CD4-positive, alpha-beta T cell treated with Interleukin-15 for 4 hours (primary cell): ENCODE measurements around the gene GAPDHS.
A peak's percentile ranks its signal among the peaks of the same experiment; 100 is the strongest.

Experiments
- DNase-seq: peaks from one replicate; pipeline ENCODE4 v3.0.0-alpha.2; 2020; ENCODE audit warnings: low spot score

The GAPDHS gene

DNA sequence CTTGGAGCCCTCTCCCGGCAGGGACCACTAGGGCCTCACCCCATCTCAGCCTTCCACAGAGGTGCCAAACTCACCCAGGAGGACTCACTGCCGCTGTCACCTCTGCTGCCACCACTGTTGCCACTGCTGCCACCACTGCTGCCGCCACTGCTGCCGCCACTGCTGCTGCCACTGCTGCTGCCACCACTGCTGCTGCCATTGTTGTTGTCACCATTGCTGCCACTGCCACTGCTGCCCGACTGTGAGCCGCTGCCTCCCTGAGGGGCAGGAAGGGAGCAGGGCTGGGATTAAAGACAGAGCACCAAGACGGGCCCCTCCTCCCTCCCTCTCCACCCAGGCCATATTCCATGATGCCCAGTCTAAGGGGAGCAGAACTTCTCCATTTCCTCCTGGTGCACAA is 21.9 kb upstream of the GAPDHS start:
- DNase-seq: no peak

DNA sequence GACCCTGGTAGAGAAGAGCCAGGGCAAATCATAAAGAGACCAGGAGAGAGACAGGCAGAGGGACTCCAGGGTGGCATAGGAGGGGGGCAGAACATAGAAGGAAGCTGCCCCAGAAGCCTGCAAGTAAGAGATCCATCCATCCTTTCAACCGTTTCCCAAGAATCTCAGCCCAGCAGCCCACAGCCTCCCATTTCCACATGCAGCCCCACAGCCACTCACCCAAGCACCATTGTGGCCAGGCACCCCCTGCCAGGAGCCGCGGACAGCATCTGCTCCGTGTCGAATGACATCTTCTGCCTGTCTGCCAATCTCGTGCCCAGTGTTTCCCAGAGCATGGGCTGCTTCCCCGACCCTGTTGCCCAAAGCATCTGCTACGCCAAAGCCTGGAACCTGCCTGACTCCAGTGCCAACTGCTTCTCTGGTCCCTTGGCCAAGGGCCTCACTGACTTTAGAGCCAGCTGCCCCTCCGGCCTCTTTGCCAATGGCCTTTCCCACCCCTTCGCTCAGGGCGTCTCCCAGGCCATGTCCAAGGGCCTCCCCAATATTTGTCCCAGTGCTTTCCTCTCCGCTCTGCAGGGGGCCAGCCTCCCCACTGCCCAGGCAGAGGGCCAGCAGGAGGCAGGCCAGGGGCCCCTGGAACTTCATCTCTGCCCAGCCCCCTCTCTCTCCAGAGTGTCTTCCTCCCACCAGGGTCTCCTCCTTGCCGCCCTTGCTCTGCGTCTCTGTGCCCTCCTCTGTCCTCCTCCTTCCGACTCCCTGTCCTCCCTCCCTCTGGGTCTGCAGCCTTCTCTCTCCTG is 20.2 kb upstream of the GAPDHS start:
- DNase-seq: no peak

DNA sequence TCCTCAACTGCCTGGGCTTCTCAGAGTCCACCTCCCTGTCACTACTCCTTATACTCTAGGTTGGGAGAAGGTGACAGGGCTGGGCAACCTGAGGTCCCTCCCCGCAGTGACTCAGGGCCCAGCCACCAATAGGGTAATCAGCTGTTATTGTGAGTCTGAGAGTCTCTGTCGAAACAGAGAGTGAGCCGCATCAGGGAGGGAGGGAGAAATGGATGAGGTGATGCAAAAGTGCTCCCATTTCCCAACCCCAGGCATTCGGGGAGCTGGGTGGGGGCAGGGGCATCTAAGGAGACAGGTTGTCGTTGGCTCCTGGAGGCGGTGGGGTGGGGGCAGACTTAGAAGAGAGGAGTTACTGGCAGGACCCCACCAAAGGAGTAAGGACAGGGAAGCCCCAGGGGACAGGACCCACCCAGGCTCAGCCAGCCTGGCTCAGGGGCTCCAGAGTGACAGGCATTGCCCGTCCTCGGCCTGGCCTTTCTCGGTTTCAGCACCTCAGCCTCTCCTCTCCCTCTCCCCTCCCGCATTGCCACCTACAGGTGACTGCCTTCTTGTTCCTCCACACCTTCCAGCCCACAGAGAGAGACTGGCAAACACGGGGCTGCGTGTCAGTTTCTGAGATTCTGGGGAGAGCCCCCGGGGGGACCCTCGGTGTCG is 19.5 kb upstream of the GAPDHS start, which contains the start of gene DMKN:
Gene DMKN, minus strand, starts transcription at position 22 of the 654 bp plus-strand sequence. CDS start 174 bp downstream, outside the sequence.
- DNase-seq: no peak

DNA sequence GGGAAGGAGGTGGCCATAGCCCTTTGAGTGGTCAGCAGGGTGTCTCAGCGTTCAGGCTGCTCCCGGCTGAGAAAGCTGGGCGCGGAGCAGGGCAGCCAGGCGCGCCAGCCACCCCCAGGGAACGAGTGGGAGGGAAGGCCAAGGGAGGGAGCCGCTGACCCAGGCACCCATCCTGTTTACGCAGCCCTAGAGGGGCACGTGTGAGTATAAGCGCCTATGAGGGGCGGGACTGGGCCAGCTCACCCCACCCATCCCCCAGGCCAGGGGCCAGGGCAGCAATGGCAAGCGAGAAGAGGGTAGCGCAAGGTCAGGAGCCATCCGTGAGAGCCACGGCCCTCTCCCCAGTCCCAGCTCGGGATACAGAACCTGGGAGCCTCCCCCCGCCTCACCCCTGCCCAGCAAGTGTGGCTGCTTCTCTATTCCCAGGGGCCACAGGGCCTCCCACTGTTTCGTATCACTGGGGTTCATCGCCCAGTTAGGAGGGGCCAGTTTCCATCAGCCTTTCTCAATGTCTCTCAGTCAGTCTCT is 18.9 kb upstream of the GAPDHS start:
- no peak for DNase-seq

DNA sequence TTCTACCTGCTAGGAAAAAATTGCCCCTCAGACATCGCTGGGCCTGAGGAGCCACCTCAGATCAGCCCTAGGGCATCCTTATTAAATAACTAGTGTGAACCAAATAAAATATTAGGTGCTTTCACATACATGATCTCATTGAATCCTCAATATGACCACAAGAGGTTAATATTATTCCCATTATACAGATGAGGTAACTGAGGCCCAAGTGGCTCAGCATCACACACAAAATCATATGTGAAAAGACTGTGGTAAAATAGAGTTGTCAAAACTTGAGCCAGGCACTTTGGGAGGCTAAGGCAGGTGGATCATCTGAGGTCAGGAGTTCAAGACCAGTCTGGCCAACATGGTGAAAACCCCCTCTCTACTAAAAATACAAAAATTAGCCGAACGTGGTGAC is 16.9 kb upstream of the GAPDHS start:
- no peak for DNase-seq

DNA sequence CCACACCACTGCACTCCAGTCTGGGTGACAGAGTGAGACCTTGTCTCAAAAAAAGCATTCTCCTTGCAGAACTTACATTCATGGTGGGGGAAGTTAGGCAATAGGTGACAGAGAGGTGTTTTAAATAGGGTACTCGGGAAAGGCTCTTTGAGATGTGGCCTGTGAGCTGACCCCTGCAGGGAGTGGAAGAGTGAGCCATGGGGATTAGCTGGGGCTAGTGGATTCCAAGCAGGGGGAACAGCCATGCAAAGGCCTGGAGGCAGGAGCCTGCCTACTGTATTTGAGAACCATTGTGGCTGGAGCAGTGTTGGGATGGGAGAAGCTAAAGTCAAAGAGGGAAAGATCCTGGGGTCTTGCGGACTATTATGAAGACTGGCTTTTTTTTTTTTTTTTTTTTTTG is 15.9 kb upstream of the GAPDHS start:
- DNase-seq: no peak

DNA sequence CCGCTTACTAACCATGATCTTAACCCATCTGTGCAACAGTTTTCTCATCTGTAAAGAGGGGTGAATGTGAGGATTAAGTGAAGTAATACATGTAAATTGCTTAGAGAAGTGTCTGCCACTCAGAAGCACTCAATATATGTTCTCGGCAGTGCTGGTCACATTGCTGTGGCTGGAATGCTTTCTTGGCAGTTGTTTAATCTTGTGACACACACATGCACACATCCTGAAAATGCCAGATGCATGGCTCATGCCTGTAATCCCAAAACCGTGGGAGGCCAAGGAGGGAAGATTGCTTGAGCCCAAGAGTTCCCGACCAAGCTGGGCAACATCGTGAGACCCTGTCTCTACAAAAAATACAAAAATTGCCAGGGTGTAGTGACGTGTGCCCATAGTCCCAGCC is 14.9 kb upstream of the GAPDHS start:
- DNase-seq: no peak

DNA sequence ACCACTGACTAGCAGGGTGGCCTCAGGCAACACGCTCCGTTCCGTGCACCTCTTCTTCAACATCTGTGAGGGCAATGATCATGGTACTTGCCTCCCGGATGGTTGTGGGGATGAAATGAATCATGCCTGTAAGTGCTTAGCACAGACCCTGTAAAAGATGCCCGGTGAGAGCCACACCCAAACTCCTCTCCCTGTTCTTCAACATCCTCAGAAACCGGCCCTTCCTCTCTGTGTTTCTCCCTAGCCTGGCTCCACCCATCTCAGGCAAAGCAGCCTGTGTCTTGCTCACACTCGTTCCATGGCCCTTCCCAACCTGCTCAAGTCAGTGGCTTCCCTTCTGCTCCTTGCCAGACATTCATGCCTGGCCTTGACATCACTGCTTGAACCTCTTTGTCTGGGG is 14.0 kb upstream of the GAPDHS start:
- DNase-seq: no peak

DNA sequence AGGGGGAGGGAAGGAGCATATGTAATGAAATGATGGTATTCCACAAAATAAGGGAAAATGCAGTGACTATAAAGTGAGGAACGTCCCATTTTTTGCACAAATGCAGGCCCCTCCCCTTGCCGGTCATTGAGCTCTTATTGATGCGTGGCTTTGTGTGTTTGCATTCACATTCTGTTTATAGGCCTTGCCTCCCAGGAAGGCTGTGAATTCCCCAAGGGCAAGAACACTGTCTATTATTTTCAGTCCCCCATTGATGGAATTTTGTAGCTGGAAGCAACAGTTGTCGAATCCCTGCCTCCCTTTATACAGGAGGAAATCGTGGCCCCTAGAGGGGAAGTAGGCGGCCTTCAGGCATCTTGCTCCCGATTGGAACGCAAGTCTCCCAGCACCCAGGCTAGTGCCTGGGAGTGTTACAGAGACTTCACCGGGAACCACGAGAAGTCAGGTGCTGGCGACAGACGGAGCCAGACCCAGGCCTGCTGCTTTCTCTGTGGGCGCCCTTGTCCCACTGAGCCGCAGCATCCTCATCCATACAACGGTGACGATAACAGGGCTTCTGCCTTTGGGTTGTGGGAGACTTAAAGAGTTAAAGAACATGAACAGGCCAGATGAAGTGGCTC is 12.0 kb upstream of the GAPDHS start:
- DNase-seq: no peak

DNA sequence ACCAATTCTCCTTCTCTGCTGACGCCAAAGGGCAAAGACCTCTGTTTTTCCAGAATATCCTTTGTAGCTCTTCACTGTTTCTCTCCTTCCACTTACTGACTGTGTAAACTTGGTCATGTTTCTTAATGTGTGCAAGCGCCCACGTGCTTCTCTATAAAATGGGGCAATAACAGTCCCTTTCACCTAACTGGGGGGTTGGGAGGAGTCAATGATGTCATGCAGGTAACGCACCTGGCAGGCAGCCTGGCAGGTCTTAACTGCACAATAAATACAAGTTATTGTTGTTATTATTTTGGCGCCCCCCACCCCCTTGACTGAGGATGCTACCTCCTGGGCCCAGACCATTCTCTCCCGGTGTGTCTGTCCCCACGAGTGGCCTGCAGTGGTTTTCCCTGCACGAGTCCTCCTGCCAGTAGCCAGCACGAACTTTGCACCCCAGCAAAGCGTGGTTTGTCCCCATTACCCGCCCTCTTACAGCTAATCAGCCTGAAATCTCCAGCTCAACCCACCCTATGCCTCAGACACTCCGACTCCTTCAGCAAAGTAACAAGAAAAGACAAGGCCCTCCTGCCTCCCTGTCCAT is 10.4 kb upstream of the GAPDHS start:
- DNase-seq: no peak

DNA sequence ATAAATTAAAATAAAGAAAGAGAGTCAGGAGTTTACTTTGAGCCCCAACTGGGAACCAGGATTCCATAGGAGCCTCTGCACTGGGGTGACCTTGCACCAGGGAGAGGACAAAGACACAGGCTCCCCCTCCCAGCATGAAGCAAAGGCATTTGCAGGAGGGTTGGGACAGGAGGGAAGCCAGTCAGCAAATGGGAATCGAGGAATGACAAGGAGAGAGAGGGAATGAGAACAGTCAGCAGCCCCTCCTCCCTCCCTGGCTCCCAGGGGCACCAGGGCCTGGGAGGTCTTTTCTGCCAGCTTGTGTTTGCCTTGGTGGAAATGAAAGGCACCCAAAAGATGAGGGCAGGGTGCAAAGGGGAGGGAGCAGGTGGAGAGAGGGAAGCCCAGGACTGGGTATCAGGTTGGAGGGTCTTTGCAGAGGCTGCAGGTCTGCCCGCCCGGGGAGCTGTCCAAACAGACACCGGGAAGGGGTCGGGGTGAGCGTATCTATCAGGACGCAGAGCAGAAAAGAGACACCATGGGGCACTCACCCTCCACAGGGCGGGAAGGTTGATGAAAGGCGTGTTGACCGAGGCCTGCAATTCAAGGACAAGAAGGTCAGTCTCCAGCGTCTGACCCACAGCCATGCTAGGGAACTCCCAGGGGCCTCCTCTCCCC is 8.9 kb upstream of the GAPDHS start:
- DNase-seq: no peak

DNA sequence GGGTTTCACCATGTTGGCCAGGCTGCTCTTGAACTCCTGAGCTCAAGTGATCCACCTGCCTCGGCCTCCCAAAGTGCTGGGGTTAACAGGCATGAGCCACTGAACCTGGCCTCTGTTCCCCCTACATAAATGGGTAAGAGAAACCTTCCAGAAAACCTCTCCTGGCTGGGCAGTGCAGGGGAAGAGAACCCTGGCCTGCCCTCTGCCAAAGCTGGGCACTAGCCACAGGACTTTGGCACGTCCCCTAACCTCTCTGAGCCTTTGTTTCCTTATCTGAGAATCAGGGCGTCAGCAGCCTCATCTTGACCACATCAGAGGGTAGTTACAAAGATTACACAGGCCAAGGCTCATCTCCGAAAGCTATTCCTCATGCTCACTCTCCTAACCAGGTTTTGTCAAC is 7.4 kb upstream of the GAPDHS start:
- DNase-seq: no peak

DNA sequence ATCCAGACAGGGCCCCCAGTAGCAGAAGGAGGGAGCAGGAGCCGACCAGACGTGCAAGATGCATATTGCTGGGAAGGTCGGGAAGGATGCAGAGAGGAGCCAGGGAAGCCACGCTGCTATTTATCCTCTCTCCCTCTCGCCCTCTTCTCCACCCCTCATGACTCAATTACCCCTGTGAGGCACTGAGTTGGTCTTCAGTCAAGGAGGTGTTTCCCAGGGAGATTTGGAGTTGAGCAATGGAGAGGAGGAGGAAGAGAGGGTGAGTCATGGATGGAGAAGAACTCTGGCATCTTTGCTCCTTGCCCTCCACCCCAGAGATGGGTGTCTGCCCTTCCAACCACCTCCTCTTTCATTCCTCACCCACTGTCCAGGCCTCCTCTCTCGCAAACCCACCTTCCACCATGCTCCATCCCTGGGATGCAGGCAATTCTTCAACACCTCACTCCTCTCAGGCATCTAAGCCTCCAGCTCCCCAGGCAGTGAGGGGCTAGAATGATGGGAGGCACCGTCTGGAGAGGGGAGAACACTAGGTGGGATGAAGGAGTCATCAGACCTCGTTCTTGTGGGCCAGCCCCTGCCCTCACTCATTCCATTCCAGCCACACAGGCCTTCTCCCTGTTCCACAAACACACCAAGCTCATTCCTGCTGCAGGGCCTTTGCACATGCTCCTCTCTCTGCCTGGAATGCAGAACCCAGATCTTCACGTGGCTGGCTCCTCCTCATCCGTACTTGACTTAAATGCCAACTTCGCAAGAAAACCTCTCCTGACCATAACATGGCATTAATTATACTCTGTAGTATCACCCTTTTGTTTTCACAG is 4.8 kb upstream of the GAPDHS start, which contains the start of gene SBSN:
Gene SBSN, minus strand, starts transcription at position 94 of the 821 bp plus-strand sequence. Its CDS starts 30 bp downstream, at position 64.
- no peak for DNase-seq

DNA sequence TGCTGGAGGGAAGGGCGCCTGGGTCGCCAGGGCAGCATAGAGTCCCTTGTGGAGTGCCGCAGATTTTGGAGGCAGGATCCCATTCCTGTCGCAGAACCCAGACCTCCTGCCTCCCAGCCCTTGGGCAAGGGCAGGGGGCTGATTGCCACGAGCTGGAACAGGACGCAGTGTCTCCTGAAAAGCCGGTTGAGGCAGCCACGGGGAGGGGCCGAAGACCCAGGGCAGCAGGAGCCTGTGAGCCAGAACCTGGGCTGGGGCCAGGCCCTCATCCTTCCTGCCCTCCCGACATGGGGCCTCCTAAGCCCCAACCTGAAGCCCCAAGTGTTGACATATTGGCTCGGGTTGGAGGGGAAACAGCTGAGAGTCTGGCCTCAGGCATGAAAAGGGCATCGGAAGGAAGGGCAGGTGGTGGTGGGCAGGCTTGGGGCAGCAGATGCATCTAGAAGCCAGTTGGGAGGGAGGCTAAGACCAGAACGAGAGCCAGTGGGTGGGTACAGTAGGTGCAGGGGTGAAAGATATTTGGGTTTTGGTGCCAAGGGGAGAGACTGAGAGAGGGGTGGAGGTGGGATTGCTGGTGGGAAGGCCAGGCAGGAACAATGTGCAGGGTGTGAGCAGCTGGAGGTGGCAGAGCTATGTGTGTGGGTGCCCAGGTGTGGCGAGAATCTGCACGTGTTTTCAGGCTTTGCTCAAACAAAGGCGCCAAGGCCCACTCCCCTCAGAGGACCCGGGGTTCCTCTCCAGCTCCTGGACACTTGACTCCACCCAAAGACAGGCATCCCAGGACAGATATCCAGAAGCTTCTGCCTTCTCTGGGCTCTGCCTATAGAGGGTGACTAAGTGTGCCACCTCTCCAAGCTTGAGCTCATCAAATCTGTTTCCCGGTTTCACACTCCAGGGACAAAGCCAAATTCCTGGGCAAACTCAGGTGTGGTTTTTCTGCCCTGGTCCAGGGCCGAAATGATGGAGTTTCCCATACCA is 3.7 kb upstream of the GAPDHS start:
- DNase-seq: no peak

DNA sequence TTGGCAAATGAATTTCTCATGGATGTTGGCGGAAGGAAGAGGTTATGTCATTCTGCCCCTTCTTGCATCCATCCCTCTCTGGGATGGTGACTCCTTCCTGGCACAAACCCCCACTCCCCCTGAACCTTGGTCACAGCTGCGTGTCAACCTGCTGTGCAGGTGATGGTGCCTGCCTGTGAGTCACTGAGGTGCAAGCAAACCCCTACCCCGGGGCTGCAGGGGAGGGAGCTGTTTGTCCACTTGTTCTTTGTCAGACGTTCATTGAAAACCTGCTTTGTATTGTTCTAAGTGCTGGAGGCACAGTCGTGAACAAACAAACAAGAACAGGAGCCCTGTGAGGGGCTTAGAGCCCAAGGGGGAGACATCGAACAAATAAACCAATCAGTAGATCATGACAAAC is 2.0 kb upstream of the GAPDHS start:
- DNase-seq: no peak

DNA sequence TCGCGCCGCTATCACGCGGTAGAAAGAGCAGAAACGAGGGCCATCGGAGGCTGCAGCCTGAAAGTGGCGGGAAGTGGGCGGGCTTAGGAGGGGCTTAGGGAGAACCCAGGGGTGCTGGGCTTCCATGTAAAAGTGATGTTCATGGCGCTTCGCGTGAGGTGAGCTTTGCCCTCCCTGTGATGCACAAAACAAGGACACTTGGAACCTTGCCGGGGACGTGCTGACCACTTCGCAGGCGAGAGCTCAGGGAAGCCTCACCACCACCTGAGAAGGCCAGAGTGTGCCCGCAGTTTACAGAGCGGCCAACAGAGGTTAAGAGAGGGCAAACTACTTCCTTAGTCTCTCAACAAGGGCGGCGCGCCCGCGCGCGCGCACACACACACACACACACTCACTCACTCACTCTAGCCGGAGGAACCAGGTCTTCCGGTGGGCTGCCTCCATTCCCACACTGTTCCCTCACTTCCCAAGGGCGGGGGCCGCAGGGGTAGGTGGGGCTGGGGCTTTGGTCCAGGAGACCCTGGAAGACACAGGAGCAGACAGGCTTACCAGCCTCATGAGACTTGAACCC is 651 bp downstream of the GAPDHS start:
- DNase-seq: peak; percentile 8

DNA sequence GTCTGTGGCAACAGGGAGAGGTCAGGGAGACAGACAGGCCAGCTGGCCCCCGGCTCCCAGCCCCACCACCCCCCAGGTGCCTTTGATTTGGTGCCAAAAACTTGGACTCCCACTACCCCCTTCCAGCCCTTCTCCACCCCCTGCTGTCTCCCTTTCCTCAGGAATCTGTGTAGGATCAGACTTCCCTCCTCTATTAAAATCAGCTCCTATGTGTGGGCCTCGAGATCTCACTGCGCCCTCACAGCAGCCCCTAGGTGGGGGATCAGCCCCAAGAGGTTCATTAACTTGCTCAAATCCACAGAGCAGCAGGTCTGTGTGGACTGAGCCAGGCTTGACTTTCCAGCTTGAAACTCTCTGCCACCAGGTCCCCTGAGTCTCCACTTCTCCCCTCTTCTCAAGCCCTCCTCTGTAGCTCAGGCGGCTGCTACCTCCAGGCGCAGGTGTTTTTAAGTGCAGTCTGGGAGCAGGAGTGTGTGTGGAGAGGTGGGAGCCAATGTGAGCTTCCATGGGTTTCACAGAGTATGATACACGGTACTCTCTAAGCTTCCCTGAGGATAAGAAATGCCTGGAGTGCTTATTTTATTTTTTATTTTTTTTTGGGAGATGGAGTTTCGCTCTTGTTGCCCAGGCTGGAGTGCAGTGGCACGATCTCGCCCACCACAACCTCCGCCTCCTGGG is 1.7 kb downstream of the GAPDHS start:
- no peak for DNase-seq

DNA sequence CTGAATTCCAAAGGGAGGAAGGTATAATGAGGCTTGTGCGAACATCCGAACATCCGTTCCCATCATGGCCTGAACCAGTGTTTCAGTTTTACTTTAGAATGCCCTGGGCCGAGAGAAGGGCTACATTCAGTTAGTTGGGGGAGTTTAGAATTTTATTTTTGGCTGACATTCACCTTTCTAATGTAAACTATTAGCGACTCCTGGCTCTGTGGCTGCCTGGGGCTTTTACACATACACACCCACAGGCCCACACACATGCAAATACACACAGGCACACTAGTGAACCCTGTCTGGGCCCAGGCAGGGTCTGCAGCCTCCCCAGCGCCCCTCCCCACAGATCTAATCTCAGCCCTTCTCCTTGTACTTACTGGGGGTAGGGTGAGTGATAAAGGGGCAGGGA is 6.1 kb downstream of the GAPDHS start:
- DNase-seq: no peak

DNA sequence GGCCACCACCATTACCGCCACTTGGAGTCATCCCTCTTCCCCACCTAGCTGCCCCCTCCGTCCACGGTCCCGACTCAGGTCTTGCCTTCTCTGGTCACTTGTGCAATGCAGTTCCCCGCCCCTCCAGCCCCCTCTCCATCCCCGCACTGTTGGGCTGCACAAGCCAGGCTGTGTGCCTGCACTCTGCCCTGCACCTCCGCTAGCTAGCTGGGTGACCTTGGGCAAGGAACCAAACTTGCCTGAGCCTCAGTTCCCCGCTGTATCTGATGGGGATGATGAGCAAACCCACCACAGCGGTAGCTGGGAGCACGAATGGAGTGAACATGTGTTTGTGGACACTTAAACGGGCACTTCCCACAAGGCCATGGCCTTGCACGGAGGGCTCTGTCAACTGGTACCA is 6.6 kb downstream of the GAPDHS start:
- DNase-seq: no peak
